ENCODE data around the gene SAMD5. TPM values are rescaled to one million over a fixed set of nuclear protein-coding genes. Genes with fewer than 3 reads are reported as not detected.

SAMD5 gene
- total RNA-seq, 4 donors from 2014 or later = 0.84 to 3.3 (median 2.3) TPM

DNA sequence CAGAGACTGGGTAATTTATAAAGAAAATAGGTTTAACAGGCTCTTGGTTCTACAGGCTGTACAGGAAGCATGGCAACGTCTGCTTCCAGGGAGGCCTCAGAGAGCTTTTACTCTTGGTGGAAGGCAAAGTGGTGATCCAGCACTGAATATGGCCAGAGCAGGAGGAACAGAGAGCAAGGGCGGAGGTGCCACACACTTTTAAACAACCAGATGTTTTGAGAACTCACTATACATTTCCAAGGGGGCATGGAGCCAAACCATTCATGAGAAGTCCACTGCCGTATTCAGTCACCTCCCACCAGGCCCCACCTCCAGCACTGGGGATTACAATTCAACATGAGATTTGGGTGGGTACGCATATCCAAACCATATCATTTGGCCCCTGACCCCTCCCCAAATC, 18.7 kb downstream of the SAMD5 start:
- Histone ChIP-seq H3K4me3 (no peak overlapping the region), H3K27ac (no peak overlapping the region), H3K4me1 (peaks cover 0 to 5% (median 0%) of the 10 kb centered on the region in 4 donors), H3K36me3 (no peaks in the 10 kb centered on the region), H3K27me3 (no peaks in the 10 kb centered on the region), H3K9me3 (no peaks in the 10 kb centered on the region)
- TF ChIP-seq, protein P1, sequence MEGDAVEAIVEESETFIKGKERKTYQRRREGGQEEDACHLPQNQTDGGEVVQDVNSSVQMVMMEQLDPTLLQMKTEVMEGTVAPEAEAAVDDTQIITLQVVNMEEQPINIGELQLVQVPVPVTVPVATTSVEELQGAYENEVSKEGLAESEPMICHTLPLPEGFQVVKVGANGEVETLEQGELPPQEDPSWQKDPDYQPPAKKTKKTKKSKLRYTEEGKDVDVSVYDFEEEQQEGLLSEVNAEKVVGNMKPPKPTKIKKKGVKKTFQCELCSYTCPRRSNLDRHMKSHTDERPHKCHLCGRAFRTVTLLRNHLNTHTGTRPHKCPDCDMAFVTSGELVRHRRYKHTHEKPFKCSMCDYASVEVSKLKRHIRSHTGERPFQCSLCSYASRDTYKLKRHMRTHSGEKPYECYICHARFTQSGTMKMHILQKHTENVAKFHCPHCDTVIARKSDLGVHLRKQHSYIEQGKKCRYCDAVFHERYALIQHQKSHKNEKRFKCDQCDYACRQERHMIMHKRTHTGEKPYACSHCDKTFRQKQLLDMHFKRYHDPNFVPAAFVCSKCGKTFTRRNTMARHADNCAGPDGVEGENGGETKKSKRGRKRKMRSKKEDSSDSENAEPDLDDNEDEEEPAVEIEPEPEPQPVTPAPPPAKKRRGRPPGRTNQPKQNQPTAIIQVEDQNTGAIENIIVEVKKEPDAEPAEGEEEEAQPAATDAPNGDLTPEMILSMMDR (IDR thresholded peaks at IDR 0.05) = no peak
- TF ChIP-seq EP300 (IDR thresholded peaks at IDR 0.05) (no peak), POLR2A (IDR thresholded peaks at IDR 0.05) (no peak)
- DNase-seq (ENCODE audit: low spot score in 2 of 2) = no peak
- 91 to 92% methylated on average over 4 of the region's 4 CpGs for WGBS, 2 donors

- TF ChIP-seq, protein P1 (IDR thresholded peaks at IDR 0.05) = no peak
- TF ChIP-seq EP300 (IDR thresholded peaks at IDR 0.05) (no peak), POLR2A (IDR thresholded peaks at IDR 0.05) (no peak)
- DNase-seq (ENCODE audit: low spot score in 2 of 2) = no peak
- Histone ChIP-seq H3K9me3 (no peaks in the 10 kb centered on the region), H3K4me3 (no peak overlapping the region), H3K27me3 (no peaks in the 10 kb centered on the region), H3K4me1 (peaks cover 0 to 5% (median 0%) of the 10 kb centered on the region in 4 donors), H3K36me3 (no peaks in the 10 kb centered on the region), H3K27ac (no peak overlapping the region)
Observed at GRCh38 chr6:147528511-147529145, 20.1 kb downstream of the SAMD5 start.

GRCh38 chr6:147530132-147531060, 21.9 kb downstream of the SAMD5 start:
- WGBS, 2 donors = 57 to 68% methylated on average over 13 of the region's 13 CpGs
- TF ChIP-seq POLR2A (IDR thresholded peaks at IDR 0.05) (no peak), EP300 (IDR thresholded peaks at IDR 0.05) (no peak)
- TF ChIP-seq, protein P1 (IDR thresholded peaks at IDR 0.05) = no peak
- Histone ChIP-seq H3K27me3 (no peaks in the 10 kb centered on the region), H3K4me1 (peaks cover 0 to 5% (median 0%) of the 10 kb centered on the region in 4 donors), H3K4me3 (no peak overlapping the region), H3K9me3 (no peaks in the 10 kb centered on the region), H3K36me3 (no peaks in the 10 kb centered on the region), H3K27ac (no peak overlapping the region)
- no peak for DNase-seq (ENCODE audit: low spot score in 2 of 2)

DNA sequence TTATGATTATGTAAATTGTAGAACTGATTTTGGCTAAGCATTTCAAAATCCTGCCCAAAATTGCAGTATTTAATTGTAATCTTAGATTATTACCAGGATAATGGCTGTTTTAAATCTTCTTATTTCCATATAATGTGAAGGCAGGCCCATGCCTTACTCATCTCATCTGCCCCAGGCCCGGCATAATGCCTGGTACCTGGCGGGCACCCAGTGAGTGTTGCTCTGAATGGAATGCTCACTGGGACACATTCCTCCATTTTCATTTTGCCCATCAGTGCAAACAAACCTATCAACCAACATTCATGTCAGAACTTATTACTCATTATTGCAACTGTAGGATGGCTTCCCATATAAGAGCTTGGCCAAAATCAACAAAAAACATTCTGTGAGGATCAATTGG, 22.8 kb downstream of the SAMD5 start:
- 85 to 97% methylated on average over 2 of the region's 2 CpGs for WGBS, 2 donors
- Histone ChIP-seq H3K4me1 (peaks cover 0 to 5% (median 0%) of the 10 kb centered on the region in 4 donors), H3K4me3 (no peak overlapping the region), H3K9me3 (no peaks in the 10 kb centered on the region), H3K36me3 (no peaks in the 10 kb centered on the region), H3K27ac (no peak overlapping the region), H3K27me3 (no peaks in the 10 kb centered on the region)
- no peak for DNase-seq (ENCODE audit: low spot score in 2 of 2)
- TF ChIP-seq, protein P1 (IDR thresholded peaks at IDR 0.05) = no peak
- TF ChIP-seq EP300 (IDR thresholded peaks at IDR 0.05) (no peak), POLR2A (IDR thresholded peaks at IDR 0.05) (no peak)
